GM18505 (cell line): ENCODE data around the gene EML4.
"Not testable (repeated sequence)": the region's sequence is repeated elsewhere in the genome, so short reads cannot be mapped to it uniquely, and the experiment has no call there.

Experiments used
- ATAC-seq: cut with Tn5 transposase; IDR thresholded peaks from one replicate; pipeline ENCODE4 v1.9.1; 2021; ENCODE audit not compliant: unreplicated experiment
- POLR2A ChIP-seq: IDR thresholded peaks from 4 replicates; pipeline ENCODE4 v1.6.1; 2011; ENCODE audit warnings: borderline replicate concordance; ENCODE audit not compliant: insufficient read depth, insufficient read length; ENCODE audit errors: extremely low read depth

Gene EML4

DNA sequence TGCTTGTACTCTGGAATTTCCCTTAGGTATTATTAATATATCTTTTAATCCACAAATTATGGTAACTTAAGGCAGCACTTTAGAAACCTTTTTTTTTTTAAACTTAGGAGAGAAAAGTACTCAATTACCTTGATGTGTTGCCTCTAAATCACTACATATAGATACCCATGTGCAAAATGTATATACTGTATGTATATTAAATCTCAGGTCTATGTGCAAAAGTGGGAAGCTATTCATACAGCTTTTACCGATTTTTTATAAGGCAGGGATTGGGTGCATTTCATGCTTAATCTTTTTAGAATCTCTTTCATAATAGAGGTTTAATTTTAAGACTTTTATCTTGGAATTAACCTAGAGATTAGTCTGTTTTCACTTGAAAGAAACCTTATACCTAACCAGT, 3.4 kb downstream of the EML4 start:
- ATAC-seq: no peak
- TF ChIP-seq POLR2A: no peak

DNA sequence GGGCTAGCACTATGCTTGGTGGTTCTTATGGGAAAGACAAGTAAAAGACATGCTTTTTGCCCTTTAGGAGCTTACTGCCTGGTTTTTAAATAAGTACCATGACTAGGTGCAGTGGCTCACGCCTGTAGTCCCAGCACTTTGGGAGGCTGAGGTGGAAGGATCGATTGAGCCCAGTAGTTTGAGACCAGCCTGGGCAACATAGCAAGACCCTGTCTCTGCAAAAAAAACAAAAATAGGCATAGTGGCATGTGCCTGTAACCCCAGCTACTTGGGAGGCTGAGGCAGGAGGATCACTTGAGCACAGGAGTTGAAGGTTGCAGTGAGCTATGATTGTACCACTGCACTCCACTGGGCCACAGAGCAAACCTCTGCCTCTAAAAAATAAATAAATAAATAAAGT, 4.3 kb downstream of the EML4 start:
- not testable (repeated sequence) for ATAC-seq

DNA sequence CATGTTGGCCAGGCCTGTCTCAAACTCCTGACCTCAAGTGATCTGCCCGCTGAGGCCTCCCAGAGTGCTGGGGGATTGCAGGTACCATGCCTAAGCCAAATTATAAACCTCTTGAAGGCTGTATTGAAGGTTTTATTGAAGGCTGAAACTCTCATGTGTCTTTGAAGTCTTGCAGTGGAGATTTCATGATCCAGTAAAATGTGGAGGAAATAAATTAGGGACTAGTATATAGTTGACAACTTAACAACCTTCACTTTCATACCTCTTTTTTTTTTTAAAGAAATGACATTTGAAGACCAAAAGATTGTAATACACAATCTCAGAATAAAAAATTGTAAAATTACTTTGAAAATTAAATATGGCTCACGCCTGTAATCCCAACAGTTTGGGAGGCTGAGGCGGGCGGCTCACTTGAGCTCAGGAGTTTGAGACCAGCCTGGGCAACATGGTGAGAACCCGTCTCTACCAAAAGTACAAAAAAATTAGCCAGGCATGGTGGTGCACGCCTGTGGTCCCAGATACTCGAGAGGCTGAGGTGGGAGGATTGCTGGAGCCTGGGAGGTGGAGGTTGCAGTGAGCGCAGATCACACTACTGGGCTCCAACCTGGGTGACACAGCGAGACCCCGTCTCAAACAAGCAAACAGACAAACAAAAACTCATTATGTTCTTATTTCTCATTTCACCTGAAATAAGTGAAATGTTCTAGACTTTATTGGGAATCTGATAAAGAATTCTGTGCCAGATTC, 8.0 kb downstream of the EML4 start:
- no peak for ATAC-seq

DNA sequence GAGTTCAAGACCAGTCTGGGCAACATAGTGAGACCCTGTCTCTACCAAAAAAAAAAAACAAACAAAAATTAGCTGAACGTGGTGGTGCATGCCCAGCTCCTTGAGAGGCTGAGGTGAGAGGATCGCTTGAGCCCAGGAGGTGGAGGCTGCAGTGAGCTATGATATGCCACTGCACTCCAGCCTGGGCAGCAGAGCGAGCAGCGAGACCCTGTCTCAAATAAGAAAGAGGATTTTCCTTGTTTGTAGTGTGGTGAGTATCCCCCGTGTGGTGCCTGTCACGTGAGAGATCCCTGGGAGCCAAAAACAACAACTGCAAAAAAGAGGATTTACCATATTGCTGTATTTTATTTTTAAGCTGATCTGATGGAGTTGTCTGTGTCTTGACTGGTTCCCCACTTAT, 9.2 kb downstream of the EML4 start:
- no peak for TF ChIP-seq POLR2A
- ATAC-seq: no peak

More for the DNA sequence above, 8.0 kb downstream of the EML4 start:
- no peak for TF ChIP-seq POLR2A

DNA sequence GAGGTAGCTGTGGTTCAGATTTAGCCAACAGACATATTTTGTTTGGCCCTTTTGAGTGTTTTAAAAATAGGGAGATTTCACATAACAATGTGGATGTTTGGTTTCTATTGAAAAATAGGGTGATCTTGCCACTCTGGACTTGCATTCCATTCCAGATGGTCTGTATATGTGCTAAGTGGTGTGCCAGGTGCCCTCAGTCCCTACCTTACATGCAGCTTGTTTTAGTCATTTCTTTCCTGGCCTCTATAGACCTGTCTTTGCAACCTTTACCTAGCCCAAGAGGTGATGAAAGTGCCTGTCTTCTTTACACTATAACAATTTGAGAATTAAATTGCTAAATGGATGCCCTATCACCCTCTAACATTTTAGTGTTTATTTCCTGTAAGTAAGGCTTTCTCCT, 11.1 kb downstream of the EML4 start:
- no peak for ATAC-seq
- TF ChIP-seq POLR2A: no peak

DNA sequence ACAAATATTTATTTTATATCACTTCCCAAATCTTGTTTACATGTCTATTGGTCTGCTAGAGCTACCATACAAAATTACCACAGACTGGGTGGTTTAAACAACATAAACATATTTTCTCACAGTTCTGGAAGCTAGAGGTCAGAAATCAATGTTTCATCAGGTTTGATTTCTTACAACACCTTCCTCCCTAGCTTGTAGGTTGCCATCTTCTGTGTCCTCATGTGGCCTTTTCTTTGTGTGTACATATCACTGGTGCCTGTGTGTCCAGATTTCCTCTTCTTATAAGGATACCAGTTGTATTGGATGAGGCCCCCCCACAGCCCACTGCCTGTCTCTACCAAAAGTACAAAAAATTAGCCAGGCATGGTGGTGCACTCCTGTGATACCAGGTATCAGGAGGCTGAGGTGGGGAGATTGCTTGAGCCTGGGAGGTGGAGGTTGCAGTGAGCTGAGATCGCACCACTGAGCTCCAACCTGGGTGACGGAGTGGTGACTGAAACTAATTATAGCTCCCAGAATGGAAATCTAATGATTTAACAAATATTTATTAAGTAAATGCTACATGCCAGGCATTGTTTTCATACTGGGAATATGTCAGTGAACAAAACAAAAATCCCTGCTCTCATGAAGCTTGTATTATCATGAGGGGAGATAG, 13.6 kb downstream of the EML4 start:
- ATAC-seq: no peak
- no peak for TF ChIP-seq POLR2A

DNA sequence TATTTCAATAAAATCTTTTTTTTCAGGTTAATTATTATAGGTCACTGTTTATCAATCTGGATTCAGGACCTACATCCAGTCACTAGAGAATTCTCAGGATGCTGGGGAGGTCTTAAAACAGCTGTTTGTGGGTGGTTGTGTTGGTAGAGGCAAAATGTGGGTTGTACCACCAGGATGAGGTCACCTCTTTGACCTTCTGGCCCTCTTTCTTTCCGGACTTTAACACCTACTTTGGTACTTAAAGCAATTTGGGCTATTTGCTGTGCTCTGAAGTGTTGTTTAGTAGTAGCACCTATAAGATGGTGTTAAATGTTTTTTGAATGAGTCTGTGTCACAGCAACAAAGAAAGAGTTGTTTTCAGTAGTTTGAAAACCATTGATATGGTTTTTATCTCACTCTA, 14.6 kb downstream of the EML4 start:
- no peak for ATAC-seq
- no peak for TF ChIP-seq POLR2A

DNA sequence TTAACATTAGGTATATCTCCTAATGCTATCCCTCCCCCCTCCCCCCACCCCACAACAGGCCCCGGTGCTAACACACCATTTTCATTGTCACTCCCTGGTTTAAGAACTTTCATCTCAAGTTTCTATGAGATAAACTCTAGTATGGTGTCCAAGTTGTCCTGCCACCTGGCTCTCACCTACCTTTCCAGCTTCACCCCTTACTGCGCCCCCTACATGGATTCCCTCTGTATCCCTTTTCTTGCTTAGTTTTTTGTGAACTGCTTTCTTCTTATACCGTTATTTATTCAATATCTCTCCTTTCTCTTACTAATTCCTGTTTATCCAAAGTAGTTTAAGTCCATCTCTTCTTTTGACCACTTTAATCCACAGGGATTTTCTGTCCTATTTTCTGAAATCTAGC, 15.2 kb downstream of the EML4 start:
- no peak for ATAC-seq
- no peak for TF ChIP-seq POLR2A

DNA sequence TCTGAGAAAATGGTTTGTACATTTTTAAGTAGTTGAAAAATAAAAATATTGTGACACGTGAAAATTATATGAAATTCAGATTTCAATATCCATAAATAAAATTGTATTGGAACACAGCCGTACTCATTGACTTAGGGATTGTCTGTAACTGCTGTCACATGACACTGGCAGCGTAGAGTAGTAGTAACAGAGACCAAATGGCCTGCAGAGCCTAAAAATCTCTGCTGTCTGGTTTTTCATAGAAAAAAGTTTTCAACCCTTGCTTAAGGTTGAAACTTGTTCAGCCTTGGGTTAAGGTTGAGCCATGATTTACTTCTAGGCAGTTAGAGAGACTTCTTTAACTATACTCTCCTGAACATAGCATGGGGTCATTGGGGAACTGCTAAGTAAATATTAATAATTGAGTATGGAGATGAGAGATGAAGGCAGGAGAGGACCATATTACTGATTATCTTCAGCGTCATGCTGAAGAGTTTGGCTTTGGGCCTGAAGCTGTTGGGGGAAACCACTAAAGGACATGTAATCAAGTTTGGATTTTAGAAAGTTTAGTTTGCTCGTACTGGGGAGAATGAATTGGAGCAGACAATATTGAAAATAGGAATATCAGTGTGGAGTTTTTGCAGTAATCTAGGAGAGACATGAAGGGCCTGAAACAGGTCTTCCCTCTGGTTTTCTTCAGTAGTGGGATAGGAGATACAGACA, 16.2 kb downstream of the EML4 start:
- no peak for TF ChIP-seq POLR2A
- no peak for ATAC-seq

DNA sequence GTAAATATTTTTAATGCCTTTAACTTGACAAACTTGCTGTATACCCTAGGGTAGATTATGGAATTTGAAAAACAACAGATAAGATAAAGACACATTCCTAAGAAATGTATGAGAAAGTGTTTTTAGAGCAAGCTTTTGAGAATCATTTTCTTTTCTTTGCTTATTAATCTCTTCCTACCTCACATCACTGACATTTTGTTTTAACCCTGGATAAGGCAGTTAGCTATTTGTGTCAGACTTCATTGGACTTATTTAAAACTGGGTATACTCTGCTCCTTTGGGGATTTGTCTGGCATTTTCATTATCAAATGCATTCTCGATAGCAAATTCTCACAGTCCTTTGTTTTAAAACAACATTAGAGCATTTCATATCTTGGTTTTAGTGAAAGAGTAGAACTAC, 17.2 kb downstream of the EML4 start:
- no peak for TF ChIP-seq POLR2A

DNA sequence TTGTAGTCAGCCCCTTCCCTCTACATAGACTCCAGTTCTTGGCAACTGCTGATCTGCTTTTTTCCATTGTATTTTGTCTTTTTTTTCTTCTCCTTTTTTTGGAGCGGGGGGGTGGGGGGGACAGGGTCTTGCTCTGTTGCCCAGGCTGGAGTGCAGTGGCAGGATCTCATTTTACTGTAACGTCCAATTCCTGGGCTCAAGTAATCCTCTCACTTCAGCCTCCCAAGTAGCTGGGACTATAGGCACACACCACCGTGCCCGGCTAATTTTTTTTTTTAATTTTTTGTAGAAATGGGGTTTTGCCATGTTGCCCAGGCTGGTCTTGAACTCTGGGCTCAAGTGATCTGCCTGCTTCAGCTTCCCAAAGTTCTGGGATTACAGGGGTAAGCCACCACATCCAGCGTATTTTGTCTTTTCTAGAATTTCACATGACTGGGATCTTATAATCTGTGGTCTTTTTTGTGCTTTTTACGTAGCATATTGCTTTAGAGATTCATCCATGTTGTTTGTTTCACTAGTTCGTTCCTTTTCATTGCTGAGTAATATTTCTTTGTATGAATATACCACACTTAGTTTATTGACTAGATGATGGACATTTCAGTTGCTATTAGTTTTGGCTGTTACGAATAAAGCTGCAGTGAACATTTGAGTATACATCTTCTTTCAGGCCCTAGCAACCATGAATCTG, 17.9 kb downstream of the EML4 start:
- TF ChIP-seq POLR2A: no peak
- no peak for ATAC-seq

More for the DNA sequence above, 17.2 kb downstream of the EML4 start:
- ATAC-seq: no peak

DNA sequence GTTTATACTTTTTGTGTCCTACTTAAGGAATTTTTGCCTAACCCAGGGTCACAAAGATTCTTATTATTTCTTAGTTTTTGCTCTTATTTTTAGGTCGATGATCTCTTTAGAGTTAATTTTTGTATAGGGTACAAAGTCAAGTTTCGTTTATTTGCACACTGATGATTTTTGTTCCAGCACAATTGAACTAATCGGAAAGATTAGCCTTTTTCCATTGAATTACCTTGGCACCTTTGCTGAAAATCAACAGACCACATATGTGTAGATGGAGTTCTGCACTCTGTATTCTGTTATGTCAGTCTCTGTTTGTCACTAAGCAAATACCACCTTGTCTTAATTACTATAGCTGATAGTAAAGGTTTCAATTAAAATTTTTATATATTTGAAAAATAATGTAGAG, 18.7 kb downstream of the EML4 start:
- ATAC-seq: no peak
- TF ChIP-seq POLR2A: no peak

DNA sequence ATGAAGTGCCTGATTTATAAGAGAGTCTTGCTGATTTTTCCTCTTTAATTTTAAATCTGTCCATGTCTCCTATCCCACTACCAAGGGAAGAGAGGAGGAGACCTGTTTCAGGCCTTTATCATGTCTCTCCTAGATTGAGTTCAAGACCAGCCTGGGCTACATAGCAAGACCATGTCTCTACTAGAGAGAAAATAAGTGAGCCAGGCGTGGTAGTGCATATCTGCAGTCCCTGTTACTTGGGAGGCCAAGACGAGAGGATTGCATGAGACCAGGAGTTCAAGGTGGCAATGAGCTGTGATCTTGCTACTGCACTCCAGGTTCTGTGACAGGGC, 20.0 kb downstream of the EML4 start:
- no peak for ATAC-seq
- no peak for TF ChIP-seq POLR2A
